Endothelial cell of hepatic sinusoid (primary cell): ENCODE results near the gene CCNL2.
"Not testable (repeated sequence)": the region's sequence is repeated elsewhere in the genome, so short reads cannot be mapped to it uniquely, and the experiment has no call there.

Experiments used
- in situ Hi-C: cut with HindIII; loops from 2 replicates; pipeline ENCODE4 v1.10.0; 2017; ENCODE audit warnings: low sequenced_read_pairs

CCNL2 gene

DNA sequence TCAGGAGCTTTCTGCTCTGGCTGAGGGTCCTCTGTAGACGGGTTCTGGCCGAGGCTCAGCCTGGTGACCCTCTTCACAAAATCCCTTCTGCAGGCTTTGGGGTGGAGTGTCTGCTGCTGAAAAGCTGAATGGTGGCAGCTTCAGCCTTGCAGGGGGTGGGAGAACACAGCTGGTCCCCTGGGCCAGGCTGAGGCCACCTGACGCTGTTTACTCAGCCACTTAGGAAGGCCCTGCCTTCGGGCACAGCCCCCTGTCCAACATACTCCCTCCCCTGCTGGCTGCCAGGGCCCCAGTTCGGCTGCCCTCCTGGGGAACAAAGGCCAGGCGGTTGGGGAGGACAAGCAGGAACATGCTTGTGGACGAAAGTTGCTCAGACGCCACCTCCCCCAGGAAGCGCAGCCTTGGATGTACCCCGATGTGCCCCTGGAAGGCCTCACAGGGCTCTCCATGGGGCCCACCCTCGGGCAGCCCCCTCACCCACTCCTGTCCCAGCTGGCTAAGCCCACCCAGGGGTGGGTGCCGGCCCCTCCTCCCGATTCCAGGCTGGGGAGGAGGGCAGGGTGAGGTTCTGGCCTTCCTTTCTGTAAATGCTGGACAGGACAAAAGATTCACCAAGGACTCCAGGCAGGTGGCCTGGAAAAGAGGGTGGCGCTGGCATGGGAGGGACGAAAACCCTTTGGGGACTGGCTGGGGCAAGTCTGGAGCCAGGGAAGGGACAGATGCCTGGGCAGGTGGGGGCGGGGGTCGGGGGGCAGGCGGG, 22.2 kb upstream of the CCNL2 start, which contains the start of gene ANKRD65:
Gene ANKRD65 (minus strand): TSS at position 130 of the 760 bp plus-strand sequence. CDS start 271 bp downstream, outside the sequence.
- in situ Hi-C loops: no loop called here

DNA sequence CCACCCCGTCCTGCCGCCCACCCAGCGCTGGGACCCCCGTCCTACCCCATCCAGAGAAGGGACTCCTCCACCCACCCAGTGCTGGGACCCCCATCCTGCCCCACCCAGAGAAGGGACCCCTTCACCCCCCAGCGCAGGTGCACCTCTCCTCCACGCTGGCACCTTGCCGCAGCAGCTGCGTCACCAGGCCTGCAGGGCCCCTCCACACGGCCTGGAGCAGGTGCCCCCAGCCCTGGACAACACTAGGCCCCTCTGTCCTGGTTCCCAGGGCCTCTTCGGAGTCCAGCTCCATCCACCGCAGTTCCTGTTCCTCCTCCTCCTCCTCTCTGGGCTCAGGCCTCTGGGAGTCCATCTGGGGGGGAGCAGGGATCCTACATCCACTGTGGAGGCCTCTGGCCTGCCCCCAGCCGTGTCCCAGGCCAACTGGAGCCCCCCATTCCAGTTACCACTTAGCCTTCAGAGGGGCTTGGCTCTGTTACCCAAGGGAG, 21.6 kb upstream of the CCNL2 start:
- in situ Hi-C loops: no loop called here

DNA sequence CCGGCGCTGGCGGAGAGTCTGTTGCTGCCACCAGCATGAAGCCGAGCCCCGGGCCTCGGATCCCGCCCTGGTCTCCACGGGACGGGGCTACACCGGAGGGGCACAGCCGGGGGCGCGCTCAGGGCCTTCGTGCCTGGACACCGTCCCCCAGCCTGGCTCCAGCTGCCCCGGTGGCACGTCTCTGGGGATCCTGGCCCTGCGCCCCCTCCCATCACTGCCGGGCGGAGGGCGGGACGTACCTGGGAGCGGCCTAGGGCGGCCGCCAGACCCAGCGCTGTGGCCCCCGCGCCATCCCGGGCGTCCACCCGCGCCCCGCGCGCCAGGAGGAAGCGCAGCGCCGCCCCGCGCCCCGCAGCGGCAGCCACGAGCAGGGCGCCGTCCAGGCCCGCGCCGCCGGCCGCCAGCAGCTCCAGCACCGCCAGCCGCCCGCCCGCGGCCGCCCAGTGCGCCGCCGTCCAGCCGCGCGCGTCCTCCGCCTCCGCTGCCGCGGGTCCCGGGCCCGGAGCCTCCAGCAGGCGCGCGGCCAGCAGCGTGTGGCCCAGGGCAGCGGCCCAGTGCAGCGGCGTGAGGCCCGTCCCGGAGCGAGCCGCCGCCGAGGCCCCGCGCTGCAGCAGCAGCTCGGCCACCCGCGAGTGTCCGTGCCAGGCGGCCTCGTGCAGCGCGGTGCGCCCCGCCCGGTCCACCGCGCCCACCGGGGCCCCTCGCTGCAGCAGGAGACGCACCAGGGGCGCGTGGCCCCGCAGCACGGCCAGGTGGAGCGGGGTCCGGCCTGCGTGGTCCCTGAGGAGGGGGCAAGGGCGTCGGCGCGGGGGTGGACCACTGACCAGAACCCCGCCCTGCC, 20.9 kb upstream of the CCNL2 start:
- in situ Hi-C loops: no loop called here

DNA sequence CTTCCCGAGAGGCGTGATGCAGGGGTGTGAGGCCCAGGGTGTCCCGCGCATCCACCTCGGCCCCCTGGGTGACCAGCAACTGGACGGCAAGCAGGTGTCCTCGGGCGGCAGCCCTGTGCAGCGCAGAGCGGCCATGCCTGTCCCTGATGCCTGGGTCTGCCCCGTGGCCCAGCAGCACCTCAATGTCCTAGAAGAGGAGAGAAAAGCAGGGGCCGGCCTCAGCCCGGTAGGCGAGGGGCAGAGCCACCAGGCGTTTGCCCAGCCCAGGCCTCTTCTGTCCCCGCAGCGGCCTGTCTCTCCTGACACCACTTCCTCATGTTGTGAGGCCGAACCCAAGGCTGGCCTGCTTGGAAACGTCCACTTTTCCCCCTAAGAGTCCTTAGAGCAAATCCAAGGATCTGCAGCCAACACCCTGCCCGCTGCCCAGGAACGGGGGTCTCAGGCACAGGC, 20.3 kb upstream of the CCNL2 start:
- in situ Hi-C loops: no loop called here

DNA sequence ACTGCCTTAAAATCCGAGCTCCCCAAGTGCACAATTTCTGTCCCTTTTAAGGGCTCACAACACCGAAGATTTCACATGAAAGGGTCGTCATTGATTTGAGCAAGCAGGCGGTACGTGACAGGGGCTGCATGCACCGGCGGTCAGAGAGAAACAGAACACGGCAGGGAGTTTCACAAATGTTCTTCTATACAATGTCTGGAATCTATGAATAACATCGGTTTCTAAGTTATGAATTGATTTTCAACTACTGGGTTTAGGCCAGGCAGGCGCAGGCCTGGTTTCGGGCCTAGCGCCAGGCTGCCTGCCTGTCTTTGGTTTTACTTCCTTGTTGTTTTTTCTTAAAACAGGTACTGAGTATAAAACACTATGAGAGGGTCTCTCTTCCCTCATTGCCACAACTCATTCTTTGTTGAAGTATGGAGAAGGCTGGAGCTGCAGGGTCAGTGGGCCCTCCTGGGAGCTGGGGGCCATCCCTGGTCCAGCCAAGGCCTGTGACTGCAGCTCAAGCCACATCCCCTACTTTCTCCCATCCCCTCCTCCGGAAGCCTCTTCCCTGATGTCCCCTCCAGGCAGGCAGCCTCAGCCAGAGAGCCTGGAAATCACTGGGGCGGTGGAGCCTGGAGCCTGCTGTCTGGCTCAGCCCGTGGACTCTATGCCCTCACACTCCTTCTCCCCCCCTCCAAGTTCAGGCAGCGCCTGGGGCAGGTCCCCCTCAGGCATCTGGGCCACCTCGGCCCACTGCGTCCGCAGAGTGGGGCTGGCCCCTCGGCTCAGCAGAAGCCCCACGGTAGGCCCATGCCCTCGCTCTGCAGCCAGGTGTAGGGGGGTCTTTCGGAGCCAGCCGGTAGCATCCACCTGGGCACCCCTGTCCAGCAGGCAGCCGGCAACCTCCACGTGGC, 19.6 kb upstream of the CCNL2 start:
- in situ Hi-C loops: no loop called here

DNA sequence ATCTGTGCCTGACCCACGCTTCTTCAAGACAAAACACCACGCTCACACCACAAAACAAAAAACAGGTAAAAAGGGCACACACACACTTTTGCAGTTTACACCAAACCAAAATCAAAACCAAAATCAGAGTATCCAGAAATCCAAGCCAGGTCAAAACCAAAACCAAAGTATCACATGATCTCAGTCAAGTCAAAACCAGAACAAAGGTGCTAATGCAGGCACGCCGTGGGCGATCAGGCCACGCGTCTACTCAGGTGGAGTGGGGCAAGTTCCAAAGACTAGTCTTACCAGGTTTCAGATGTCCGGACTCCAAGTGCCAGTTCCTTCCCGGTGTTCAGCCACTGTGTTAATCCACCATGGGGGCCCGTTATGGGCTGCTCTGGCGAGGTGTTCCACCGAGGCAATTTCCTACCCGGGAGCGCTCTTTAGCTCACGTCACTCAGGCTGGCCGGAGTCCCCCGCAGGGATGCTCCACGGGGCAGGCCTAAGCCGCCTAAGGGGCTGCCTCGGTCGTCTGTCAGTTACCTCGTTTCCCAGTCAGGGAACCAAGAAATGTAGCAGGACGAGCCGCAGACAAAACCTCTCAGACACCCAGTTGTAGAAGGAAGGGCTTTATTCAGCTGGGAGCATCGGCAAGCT, 18.8 kb upstream of the CCNL2 start:
- in situ Hi-C loops: not testable (repeated sequence)

DNA sequence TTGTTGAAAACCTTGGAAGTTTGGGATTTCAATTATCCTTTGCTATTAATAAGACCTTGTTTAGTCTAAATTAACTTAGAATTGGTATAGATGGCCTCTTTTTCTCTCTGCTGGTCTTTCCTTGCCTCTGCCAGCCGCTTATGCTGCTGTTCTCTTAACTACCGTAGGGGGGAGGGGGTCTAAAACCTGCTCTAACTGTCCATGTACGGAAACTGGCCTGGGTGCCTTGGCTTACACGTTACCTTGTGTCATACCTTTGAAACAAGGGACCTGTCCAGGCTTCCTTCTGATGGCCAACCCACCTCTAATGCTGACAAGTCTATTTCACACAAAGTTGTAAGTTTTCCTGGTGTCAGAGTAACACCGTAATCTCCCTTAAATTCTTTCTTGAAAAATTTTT, 18.3 kb upstream of the CCNL2 start:
- in situ Hi-C loops: not testable (repeated sequence)

DNA sequence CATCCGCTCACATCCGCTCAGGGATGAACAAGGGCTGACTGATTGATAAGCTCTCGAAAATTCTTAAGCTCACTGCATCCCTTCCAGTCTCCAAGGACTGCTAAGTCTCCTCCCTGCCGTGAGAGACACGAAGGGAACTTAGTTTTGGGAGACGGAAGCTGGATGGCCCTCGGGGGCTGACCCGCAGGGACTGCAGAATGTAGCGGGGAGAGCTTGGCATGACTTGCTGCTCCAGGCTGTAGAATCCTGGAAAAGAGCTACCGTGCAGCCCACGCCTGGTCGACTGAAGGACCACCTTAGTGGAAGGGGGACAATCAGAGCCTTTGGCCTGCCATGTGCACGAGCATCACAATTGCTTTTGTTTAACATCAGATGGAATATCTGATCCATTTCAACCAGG, 16.6 kb upstream of the CCNL2 start:
- in situ Hi-C loops: no loop called here

DNA sequence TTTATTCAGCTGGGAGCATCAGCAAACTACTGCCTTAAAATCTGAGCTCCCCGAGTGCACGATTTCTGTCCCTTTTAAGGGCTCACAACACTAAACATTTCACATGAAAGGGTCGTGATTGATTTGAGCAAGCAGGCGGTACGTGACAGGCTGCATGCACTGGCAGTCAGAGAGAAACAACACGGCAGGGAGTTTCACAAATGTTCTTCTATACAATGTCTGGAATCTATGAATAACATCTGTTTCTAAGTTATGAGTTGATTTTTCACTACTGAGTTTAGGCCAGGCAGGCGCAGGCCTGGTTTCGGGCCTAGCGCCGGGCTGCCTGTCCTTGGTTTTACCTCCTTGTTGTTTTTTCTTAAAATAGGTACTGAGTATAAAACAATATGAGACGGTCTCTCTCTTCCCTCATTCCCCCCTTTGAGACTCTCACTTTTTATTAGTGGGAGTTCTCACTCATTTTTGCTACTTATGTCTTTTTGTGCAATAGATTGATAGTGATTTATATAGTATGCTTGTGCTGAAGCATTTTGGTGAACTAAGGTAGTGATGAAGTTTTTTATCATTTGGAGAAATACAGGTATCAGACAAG, 13.3 kb upstream of the CCNL2 start:
- in situ Hi-C loops: not testable (repeated sequence)

DNA sequence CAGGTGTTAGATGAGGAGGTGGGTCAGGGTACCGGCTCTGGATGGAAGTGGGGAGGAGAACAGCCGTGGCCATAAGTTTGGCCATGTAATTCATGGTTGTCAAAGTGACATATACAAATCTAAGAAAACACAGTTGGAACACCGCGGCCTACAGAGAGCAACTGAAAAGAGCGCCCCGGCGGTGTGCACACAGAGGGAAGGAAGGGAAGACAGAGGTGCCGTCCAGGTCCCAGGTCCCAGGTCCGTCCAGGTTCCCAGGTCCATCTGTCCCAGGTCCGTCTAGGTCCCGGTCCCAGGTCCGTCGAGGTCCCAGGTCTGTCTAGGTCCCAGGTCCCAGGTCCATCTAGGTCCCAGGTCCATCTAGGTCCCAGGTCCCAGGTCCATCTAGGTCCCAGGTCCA, 12.5 kb upstream of the CCNL2 start:
- in situ Hi-C loops: no loop called here

DNA sequence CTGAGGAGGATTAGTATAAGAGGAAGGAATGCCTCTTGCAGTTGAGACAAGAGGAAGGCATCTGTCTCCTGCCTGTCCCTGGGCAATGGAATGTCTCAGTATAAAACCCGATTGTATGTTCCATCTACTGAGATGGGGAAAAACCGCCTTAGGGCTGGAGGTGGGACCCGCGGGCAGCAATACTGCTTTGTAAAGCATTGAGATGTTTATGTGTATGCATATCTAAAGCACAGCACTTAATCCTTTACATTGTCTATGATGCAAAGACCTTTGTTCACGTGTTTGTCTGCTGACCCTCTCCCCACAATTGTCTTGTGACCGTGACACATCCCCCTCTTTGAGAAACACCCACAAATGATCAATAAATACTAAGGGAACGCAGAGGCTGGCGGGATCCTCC, 11.1 kb upstream of the CCNL2 start:
- in situ Hi-C loops: not testable (repeated sequence)

DNA sequence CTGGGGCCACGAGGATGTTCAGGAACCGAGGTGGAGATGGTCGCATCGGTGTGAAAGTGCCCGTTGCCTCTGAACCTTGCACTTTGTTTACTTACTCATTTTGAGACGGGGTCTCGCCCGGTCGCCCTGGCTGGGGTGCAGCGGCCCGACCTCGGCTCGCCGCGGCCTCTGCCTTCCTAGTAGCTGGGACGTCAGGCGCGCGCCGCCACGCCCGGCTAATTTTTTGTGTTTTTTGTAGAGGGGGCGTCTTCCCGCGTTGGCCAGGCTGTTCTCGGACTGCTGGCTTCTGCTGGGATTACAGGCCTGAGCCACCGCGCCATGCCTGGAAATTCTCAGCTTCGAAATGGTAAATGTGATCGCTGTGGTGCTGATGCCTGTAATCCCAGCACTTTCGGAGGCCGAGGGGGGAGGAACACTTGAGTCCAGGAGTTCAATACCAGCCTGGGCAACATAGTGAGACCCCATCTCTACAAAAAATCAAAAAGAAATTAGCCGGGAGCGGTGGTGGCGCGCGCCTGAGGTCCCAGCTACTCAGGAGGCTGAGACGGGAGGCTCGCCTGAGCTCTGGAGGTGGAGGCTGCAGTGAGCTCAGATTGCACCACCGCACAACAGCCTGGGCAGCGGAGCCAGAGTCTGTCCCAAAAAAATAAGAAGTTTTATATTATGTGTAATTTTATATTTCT, 8.6 kb upstream of the CCNL2 start:
- in situ Hi-C loops: no loop called here

DNA sequence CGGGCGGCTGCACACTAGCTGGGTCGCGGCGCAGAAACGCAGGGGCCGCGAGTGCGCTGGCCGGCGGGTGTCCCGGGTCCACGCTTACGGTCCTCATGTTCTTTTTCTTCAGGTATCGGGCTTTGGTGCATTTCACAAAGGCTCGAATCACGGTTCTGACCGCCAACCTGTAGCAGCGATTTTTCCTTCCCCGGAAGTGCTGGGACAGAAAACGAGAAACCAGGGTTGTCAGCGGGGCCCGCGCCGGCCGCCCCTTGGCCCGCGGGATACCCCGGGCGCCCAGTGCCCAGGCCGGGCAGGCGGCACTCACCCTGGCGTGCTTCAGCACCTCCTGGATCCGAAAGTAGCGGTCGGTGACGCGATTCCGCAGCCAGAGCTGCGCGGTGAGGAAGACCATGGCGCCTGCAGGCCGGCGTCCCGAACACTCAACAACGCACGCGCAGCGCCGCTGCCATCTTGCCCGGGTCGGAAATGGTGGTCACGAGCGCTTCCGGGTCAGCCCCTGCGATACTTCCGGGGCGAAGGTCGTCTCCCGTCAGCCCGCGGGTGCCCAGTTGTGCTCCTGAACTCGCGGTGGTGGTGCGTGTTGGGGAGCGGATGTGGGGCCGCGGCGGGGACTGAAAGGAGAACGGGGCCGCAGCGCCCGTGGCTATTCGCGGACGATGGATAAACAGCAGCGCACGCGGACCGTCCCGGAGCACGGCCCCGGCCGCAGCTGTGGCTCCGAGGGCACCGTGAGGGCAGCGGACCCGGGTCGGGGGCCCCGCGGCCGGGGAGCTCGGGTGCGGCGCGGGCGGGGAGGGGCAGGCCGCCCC, 7.9 kb upstream of the CCNL2 start, which contains the start of gene MRPL20:
Gene MRPL20 (minus strand): TSS at position 473 of the 815 bp plus-strand sequence. CDS start 76 bp downstream, at position 397.
- in situ Hi-C loops: no loop called here

DNA sequence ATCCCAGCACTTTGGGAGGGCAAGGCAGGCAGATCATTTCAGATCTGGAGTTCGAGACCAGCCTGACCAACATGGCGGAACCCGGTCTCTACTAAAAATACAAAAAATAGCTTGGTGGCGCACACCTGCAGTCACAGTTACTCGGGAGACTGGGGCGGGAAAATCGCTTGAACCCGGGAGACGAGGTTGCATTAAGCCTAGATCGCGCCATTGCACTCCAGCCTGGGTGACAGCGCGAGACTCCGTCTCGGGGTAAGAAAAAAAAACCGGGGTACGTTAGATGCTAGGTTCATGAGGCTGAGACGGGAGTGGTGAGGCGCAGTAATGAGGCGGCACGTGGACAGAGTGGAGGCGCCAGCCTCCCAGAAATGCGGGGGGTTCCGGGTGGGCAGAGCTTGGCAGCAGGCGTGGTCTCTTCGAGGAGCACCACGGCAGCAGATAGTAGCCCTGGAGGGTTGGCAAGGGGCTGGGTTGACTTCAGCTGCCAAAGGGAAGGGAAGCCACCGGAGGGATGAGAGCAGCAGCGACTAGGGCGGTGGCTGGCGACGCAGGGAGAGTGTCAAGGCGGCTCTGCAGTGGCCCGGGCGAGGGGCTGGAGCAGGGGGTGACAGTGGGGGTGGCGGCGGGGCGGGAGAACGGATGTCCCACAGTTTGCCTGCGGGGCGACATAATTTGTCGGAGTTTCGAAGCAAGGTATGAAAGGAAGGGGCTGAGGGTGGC, 7.1 kb upstream of the CCNL2 start:
- in situ Hi-C loops: no loop called here

DNA sequence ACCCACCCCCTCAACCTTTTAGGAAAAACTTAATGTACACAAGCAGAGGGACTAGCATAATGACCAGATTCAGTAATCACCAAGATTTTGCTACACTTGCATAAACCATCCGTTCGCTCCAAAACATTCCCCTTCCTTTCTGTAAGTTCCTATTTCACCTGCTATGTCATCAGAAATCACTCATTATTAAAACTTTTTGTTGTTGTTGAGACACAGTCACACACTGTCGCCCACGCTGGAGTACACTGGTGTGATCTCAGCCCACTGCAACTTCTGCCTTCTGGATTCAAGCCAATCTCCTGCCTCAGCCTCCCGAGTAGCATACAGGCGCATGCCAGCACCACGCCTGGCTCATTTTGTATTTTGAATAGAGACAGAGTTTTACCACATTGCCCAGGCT, 4.5 kb upstream of the CCNL2 start:
- in situ Hi-C loops: no loop called here

DNA sequence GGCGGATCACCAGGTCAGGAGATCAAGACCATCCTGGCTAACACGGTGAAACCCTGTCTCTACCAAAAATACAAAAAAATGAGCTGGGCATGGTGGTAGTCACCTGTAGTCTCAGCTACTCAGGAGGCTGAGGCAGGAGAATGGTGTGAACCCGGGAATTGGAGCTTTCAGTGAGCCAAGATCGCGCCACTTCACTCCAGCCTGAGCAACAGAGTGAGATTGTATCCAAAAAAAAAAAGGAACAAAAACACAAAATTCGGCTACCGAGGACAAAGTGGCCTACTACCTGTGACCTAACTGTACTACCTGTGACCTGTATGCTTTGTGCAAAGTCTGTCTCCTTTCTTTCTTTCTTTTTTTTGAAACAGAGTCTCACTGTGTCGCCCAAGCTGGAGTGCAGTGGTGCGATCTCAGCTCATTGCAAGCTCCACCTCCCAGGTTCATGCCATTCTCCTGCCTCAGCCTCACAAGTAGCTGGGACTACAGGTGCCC, 3.8 kb upstream of the CCNL2 start:
- in situ Hi-C loops: not testable (repeated sequence)

DNA sequence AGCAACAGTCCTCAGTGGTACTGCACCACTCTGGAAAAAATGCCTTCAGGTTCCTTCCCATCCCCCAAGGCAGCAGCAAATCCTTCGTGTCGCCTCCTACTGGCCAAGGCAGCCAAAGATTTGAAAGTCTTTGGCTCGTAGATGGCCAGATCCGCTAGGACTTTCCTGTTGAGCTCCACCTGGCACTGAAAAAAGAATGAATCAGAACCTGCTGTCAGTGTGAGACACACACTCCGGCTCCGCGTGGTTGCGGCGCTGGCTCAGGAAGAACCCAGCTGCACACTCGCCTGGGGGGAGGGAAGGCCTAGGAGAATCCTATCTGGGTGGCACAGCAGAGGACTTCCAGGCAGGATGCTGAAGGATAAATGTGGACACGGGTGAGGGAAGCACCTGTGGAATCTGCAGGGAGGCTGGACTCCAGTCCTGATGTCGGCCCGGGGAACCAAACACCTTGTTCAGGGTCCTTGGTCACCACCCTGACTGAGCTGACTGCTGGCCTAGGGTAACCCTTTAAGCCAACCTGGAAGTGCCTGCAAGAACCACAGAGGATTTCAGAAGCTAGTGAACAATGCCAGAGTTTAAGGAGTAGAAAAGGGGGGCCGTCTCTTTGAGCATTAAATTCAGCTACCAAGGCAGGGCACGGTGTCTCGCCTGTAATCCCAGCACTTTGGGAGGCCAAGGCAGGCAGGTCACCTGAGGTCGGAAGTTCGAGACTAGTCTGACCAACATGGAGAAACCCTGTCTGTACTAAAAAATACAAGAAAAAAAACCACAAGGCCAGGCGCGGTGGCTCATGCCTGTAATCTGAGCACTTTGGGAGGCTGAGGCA, 3.2 kb upstream of the CCNL2 start:
- in situ Hi-C loops: no loop called here
